Esophagus muscularis mucosa (tissue), 4 donors: ENCODE measurements around the gene NHEJ1. TPM values are rescaled to one million over a fixed set of nuclear protein-coding genes. Genes with fewer than 3 reads are reported as not detected.

Experiments
- DNase-seq: peaks from one replicate; pipeline ENCODE4 v3.0.0-alpha.2; 2017; ENCODE audit errors: extremely low spot score
- H3K27ac ChIP-seq, 4 donors: fragments of 200-600 bp; sonication (generic); replicated peaks in 1 of 4; 1 replicate in 3 of 4; 2 replicates in 1 of 4; pipeline ENCODE4 v1.5.1; 2016 to 2019; ENCODE audit warnings: mild to moderate bottlenecking in 1 of 4
- H3K27me3 ChIP-seq, 4 donors: fragments of 200-600 bp; sonication (generic); one replicate each; pipeline versions ENCODE4 v1.5.1 to v1.6.0; 2016 to 2019
- H3K36me3 ChIP-seq, 4 donors: fragments of 200-600 bp; sonication (generic); one replicate each; pipeline ENCODE4 v1.5.1; 2016 to 2019
- H3K4me1 ChIP-seq, 4 donors: fragments of 200-600 bp; sonication (generic); one replicate each; pipeline ENCODE4 v1.5.1; 2016 to 2019
- H3K4me3 ChIP-seq, 4 donors: fragments of 200-600 bp; sonication (generic); 1 replicate in 2 of 4; 2 replicates in 2 of 4; pipeline ENCODE4 v1.5.1; 2016 to 2019; ENCODE audit warnings: mild to moderate bottlenecking in 4 of 4, moderate library complexity in 1 of 4
- H3K9me3 ChIP-seq, 4 donors: fragments of 200-600 bp; sonication (generic); 1 replicate in 3 of 4; 2 replicates in 1 of 4; pipeline ENCODE4 v1.5.1; 2016 to 2019
- CTCF ChIP-seq, 3 experiments: fragments of 200-600 bp in 2 of 3; fragments of 450-650 bp in 1 of 3; sonication (generic) in 2 of 3; IDR thresholded peaks; one replicate each; pipeline ENCODE4 v1.5.1; 2017 to 2019; ENCODE audit warnings: antibody characterized with exemption in 3 of 3, mild to moderate bottlenecking in 2 of 3, moderate library complexity in 1 of 3
- EP300 ChIP-seq: sonication (generic); formaldehyde crosslinking; IDR thresholded peaks from one replicate; pipeline ENCODE4 v1.6.1; 2017; ENCODE audit warnings: antibody characterized with exemption
- POLR2A ChIP-seq: fragments of 450-650 bp; IDR thresholded peaks from one replicate; pipeline ENCODE4 v1.6.1; 2017; ENCODE audit warnings: antibody characterized with exemption, moderate library complexity, mild to moderate bottlenecking, low read depth
- POLR2AphosphoS5 ChIP-seq, 2 donors: sonication (generic); formaldehyde crosslinking; IDR thresholded peaks; one replicate each; pipeline ENCODE4 v1.6.1; 2017; ENCODE audit warnings: antibody characterized with exemption in 2 of 2
- WGBS: methylation state at CpG from one replicate; pipeline ENCODE4 v1.1.5; 2018; 5-methylcytosine and 5-hydroxymethylcytosine counted together
- intact Hi-C: fragments of 100-400 bp; cut with DNase I; formaldehyde crosslinking; loops from one replicate; pipeline ENCODE4 v1.15.1; 2023
- total RNA-seq, 4 donors: library from RNA; depleted of rRNA; stranded (reverse); fragments of >200 nt; gene quantifications; one replicate each; pipeline versions ENCODE4 v1.1.0 to v1.2.1, GENCODE V29; 2016

NHEJ1 gene
- total RNA-seq, 4 donors from 2014 or later, result 15.1 to 24.4 (median 17.8) TPM

GRCh38 chr2:219183151-219183772 is 22.6 kb upstream of the NHEJ1 start:
- WGBS, result 94% methylated on average over 6 of the region's 6 CpGs
- intact Hi-C loops, result no loop called here
- no peak overlapping the region for H3K4me3 ChIP-seq
- no peak overlapping the region for H3K27ac ChIP-seq
- peaks cover 12 to 27% (median 17%) of the 10 kb centered on the region in 4 donors for H3K4me1 ChIP-seq
- H3K27me3 ChIP-seq, result no peaks in the 10 kb centered on the region
- TF ChIP-seq POLR2A, result no peak
- TF ChIP-seq POLR2AphosphoS5 (IDR thresholded peaks at IDR 0.05), result no peak
- no peak for TF ChIP-seq EP300
- no peak for TF ChIP-seq CTCF (IDR thresholded peaks at IDR 0.05)
- peaks cover 49 to 62% (median 54%) of the 10 kb centered on the region in 4 donors for H3K36me3 ChIP-seq
- H3K9me3 ChIP-seq, result no peaks in the 10 kb centered on the region
- DNase-seq, result peak; percentile 78

- WGBS, result 67% methylated on average over 4 of the region's 8 CpGs
- H3K27me3 ChIP-seq, result no peaks in the 10 kb centered on the region
- peak; percentile 64 for DNase-seq
- no peaks in the 10 kb centered on the region for H3K9me3 ChIP-seq
- TF ChIP-seq CTCF (IDR thresholded peaks at IDR 0.05) (no peak), EP300 (no peak), POLR2AphosphoS5 (IDR thresholded peaks at IDR 0.05) (no peak), POLR2A (no peak)
- H3K27ac ChIP-seq, result no peak overlapping the region
- peaks cover 49 to 62% (median 54%) of the 10 kb centered on the region in 4 donors for H3K36me3 ChIP-seq
- no peak overlapping the region for H3K4me3 ChIP-seq
- peaks cover 12 to 27% (median 17%) of the 10 kb centered on the region in 4 donors for H3K4me1 ChIP-seq
- intact Hi-C loops, result no loop called here
These were observed 21.9 kb upstream of the NHEJ1 start for GRCh38 chr2:219182331-219183150.

GRCh38 chr2:219181531-219181930 is 20.9 kb upstream of the NHEJ1 start:
- Histone ChIP-seq H3K9me3 (no peaks in the 10 kb centered on the region), H3K27ac (no peak overlapping the region), H3K4me1 (peaks cover 12 to 27% (median 17%) of the 10 kb centered on the region in 4 donors), H3K36me3 (peaks cover 49 to 62% (median 54%) of the 10 kb centered on the region in 4 donors), H3K27me3 (no peaks in the 10 kb centered on the region), H3K4me3 (no peak overlapping the region)
- WGBS, result 83% methylated on average over 6 of the region's 6 CpGs
- DNase-seq, result peak; percentile 31
- TF ChIP-seq POLR2AphosphoS5 (IDR thresholded peaks at IDR 0.05) (no peak), EP300 (no peak), POLR2A (no peak), CTCF (IDR thresholded peaks at IDR 0.05) (no peak)
- intact Hi-C loops, result no loop called here

- WGBS, result 91% methylated on average over 5 of the region's 5 CpGs
- intact Hi-C loops, result no loop called here
- Histone ChIP-seq H3K9me3 (no peaks in the 10 kb centered on the region), H3K36me3 (peaks cover 49 to 62% (median 54%) of the 10 kb centered on the region in 4 donors), H3K27me3 (no peaks in the 10 kb centered on the region), H3K4me3 (no peak overlapping the region), H3K27ac (no peak overlapping the region), H3K4me1 (peaks cover 12 to 31% (median 19%) of the 10 kb centered on the region in 4 donors)
- TF ChIP-seq POLR2AphosphoS5 (IDR thresholded peaks at IDR 0.05), result no peak
- TF ChIP-seq EP300, result no peak
- no peak for TF ChIP-seq CTCF (IDR thresholded peaks at IDR 0.05)
- TF ChIP-seq POLR2A, result no peak
- DNase-seq, result peak; percentile 37
These were observed 20.3 kb upstream of the NHEJ1 start for GRCh38 chr2:219180961-219181360.
